HG02870 (cell line): ENCODE data around the gene HNRNPAB.

Experiments
- ATAC-seq: cut with Tn5 transposase; IDR thresholded peaks from one replicate; pipeline ENCODE4 v1.9.1; 2021; ENCODE audit warnings: mild to moderate bottlenecking, moderate library complexity; ENCODE audit not compliant: unreplicated experiment

Gene HNRNPAB

GRCh38 chr5:178211095-178212048 is 7.0 kb downstream of the HNRNPAB start:
- ATAC-seq, result no peak

GRCh38 chr5:178212241-178213002 is 8.1 kb downstream of the HNRNPAB start:
- ATAC-seq, result no peak

- ATAC-seq, result no peak
These were observed 8.7 kb downstream of the HNRNPAB start for GRCh38 chr5:178213003-178213461.

- ATAC-seq, result no peak
These were observed 9.4 kb downstream of the HNRNPAB start for GRCh38 chr5:178213748-178214151.

GRCh38 chr5:178214160-178214803 is 9.9 kb downstream of the HNRNPAB start:
- ATAC-seq, result no peak

GRCh38 chr5:178215280-178216002 is 11.1 kb downstream of the HNRNPAB start:
- ATAC-seq, result no peak

- ATAC-seq, result no peak
These were observed 11.8 kb downstream of the HNRNPAB start for GRCh38 chr5:178216088-178216534.

- ATAC-seq, result no peak
These were observed 12.4 kb downstream of the HNRNPAB start for GRCh38 chr5:178216779-178217178.

GRCh38 chr5:178218237-178218776 is 14.0 kb downstream of the HNRNPAB start:
- no peak for ATAC-seq

GRCh38 chr5:178218827-178219226 is 14.5 kb downstream of the HNRNPAB start:
- no peak for ATAC-seq

- ATAC-seq, result no peak
These were observed 16.9 kb downstream of the HNRNPAB start for GRCh38 chr5:178221282-178221681.

- ATAC-seq, result no peak
These were observed 17.5 kb downstream of the HNRNPAB start for GRCh38 chr5:178221853-178222252.

- no peak for ATAC-seq
These were observed 18.0 kb downstream of the HNRNPAB start for GRCh38 chr5:178222292-178222691.

GRCh38 chr5:178223196-178223773 is 19.0 kb downstream of the HNRNPAB start:
- ATAC-seq, result no peak

GRCh38 chr5:178223828-178224335 is 19.5 kb downstream of the HNRNPAB start:
- no peak for ATAC-seq

- no peak for ATAC-seq
These were observed 20.1 kb downstream of the HNRNPAB start for GRCh38 chr5:178224403-178224802.

- ATAC-seq, result no peak
These were observed 20.8 kb downstream of the HNRNPAB start for GRCh38 chr5:178225174-178225573.

- no peak for ATAC-seq
These were observed 22.9 kb downstream of the HNRNPAB start for GRCh38 chr5:178227138-178227659.

GRCh38 chr5:178227929-178228328 is 23.6 kb downstream of the HNRNPAB start:
- no peak for ATAC-seq
